BLaER1 treated with 17β-estradiol and CSF1 and Interleukin-3, amounts not matched to agents 10 nM and 100 nM (cell line): ENCODE measurements around the gene HRK.
A peak's percentile ranks its signal among the peaks of the same experiment; 100 is the strongest.

Experiments
- H3K27ac ChIP-seq, 11 experiments: shearing (Covaris generic); formaldehyde crosslinking; 2 replicates each; pipeline ENCODE4 v1.8.1; 2022
- H3K27me3 ChIP-seq, 11 experiments: shearing (Covaris generic); formaldehyde crosslinking; 2 replicates each; pipeline ENCODE4 v1.8.1; 2022
- H3K36me3 ChIP-seq, 11 experiments: shearing (Covaris generic); formaldehyde crosslinking; 2 replicates each; pipeline ENCODE4 v1.8.1; 2022
- H3K4me1 ChIP-seq, 10 experiments: shearing (Covaris generic); formaldehyde crosslinking; 2 replicates each; pipeline ENCODE4 v1.8.1; 2022
- H3K4me2 ChIP-seq, 11 experiments: shearing (Covaris generic); formaldehyde crosslinking; 2 replicates each; pipeline ENCODE4 v1.8.1; 2022
- H3K4me3 ChIP-seq, 10 experiments: shearing (Covaris generic); formaldehyde crosslinking; 2 replicates each; pipeline ENCODE4 v1.8.1; 2022
- H3K9ac ChIP-seq, 11 experiments: shearing (Covaris generic); formaldehyde crosslinking; 2 replicates each; pipeline ENCODE4 v1.8.1; 2022
- H3K9me3 ChIP-seq, 11 experiments: shearing (Covaris generic); formaldehyde crosslinking; replicated peaks in 1 of 11; 2 replicates each; pipeline ENCODE4 v1.8.1; 2022
- H4K20me1 ChIP-seq, 11 experiments: shearing (Covaris generic); formaldehyde crosslinking; 2 replicates each; pipeline ENCODE4 v1.8.1; 2022
- Cebpa-rat ChIP-seq, 11 experiments: shearing (Covaris generic); IDR thresholded peaks; 2 replicates each; pipeline ENCODE4 v1.8.1; 2022

Gene HRK

DNA sequence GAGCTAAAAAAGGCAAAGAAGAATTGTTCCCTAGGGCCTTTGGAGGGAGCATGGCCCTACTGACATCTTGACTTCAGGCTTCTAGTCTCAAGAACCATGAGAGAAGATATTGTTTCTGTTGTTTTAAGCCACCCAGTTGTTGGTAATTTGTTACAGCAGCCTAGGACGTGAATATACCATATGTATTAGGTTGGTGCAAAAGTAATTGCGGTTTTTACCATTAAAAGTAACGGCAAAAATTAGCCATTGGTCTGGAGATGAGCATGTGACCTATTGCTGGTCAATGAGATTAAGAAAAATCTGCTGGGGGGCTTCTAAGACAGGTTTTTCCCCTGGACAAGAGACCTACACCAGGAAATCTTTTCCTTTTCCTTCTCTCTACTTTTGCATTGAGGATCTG, 9.8 kb upstream of the HRK start:
- Histone ChIP-seq H3K27me3 (no peaks in the 10 kb centered on the region), H3K4me1 (peaks cover 2 to 9% (median 6%) of the 10 kb centered on the region in 10 experiments; a peak in 19 of 20 replicates), H3K9ac (no peak overlapping the region), H3K27ac (no peak overlapping the region), H3K9me3 (peaks cover 9 to 26% (median 17%) of the 10 kb centered on the region in 11 experiments; a peak in 19 of 22 replicates), H3K36me3 (no peaks in the 10 kb centered on the region), H3K4me3 (no peak overlapping the region), H3K4me2 (no peak overlapping the region), H4K20me1 (no peaks in the 10 kb centered on the region)
- no peak for TF ChIP-seq Cebpa-rat (IDR thresholded peaks at IDR 0.05)

DNA sequence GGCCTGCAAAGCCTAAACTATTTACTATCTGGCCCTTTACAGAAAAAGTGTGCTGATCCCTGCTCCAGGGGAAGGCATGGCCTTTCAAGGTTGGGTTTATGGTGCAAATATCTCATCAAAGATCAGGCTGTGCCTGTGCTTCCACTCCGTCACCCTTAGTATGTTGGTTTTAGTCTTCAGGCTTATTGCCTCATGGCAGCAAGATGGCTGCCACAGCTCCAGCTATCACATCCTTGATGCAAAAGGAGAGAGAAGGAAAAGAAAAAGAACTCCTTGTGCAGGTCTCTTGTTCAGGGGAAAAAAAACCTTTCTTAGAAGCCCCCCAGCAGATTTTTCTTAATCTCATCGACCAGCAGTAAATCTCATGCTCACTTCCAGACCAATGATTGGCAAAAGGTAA, 9.1 kb upstream of the HRK start:
- Histone ChIP-seq H4K20me1 (no peaks in the 10 kb centered on the region), H3K9ac (no peak overlapping the region), H3K4me1 (peaks cover 9 to 15% (median 13%) of the 10 kb centered on the region in 10 experiments), H3K27me3 (no peaks in the 10 kb centered on the region), H3K36me3 (no peaks in the 10 kb centered on the region), H3K4me2 (no peak overlapping the region), H3K27ac (no peak overlapping the region), H3K9me3 (peaks cover 9 to 26% (median 17%) of the 10 kb centered on the region in 11 experiments; a peak in 19 of 22 replicates), H3K4me3 (no peak overlapping the region)
- no peak for TF ChIP-seq Cebpa-rat (IDR thresholded peaks at IDR 0.05)

DNA sequence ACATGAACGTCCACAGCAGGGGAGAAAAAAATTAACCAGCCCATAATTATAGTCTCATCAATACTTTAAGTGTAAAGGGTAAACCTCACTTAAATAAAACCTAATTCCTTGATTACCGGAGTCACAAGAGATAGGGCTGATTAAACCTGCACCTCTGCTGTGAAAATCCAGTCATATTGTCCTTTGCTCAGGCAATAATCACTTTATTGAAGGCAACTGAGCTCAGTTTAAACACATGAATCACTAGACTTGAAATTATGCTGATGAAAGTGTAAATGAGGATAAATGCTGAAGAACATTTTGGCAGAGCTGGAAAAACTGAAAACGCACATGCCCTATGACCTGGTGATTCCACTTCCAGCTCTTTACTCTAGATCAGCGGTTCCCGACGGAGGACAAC, 6.7 kb upstream of the HRK start:
- Histone ChIP-seq H3K27ac (no peak overlapping the region), H4K20me1 (peaks cover 0 to under 1% (median 0%) of the 10 kb centered on the region in 11 experiments; a peak in 1 of 22 replicates), H3K4me1 (peaks cover 15 to 24% (median 20%) of the 10 kb centered on the region in 10 experiments), H3K36me3 (no peaks in the 10 kb centered on the region), H3K4me2 (no peak overlapping the region), H3K9me3 (peaks cover 9 to 26% (median 17%) of the 10 kb centered on the region in 11 experiments; a peak in 19 of 22 replicates), H3K4me3 (no peak overlapping the region), H3K27me3 (peaks cover 8 to 21% (median 15%) of the 10 kb centered on the region in 11 experiments), H3K9ac (no peak overlapping the region)
- TF ChIP-seq Cebpa-rat (IDR thresholded peaks at IDR 0.05) = no peak

DNA sequence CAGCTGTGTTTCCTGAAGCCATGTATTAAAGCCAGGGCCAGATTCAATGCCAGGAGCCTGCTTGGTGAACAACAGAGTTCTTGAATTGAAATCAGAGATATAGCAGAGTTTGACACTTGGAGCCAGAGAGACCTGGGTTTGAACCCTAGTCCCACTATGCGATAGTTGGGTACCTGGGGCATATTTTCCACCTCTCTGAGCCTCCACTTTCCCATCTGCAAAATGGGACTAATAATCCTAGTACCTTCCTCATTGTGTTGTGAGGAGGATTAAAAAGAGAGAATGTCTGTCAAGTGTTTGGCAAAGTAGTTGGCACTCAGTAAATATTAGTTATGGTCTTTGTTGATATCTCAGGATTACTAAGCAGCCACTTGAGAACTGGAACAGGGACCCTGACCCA, 6.0 kb upstream of the HRK start:
- H3K27me3 ChIP-seq = peaks cover 15 to 28% (median 21%) of the 10 kb centered on the region in 11 experiments
- no peak overlapping the region for H3K27ac ChIP-seq
- H3K9ac ChIP-seq = no peak overlapping the region
- no peaks in the 10 kb centered on the region for H3K36me3 ChIP-seq
- H3K4me3 ChIP-seq = no peak overlapping the region
- peaks cover 9 to 24% (median 17%) of the 10 kb centered on the region in 11 experiments; a peak in 19 of 22 replicates for H3K9me3 ChIP-seq
- H3K4me2 ChIP-seq = no peak overlapping the region
- no peak for TF ChIP-seq Cebpa-rat (IDR thresholded peaks at IDR 0.05)
- H3K4me1 ChIP-seq = peaks cover 15 to 24% (median 20%) of the 10 kb centered on the region in 10 experiments
- H4K20me1 ChIP-seq = peaks cover 0 to 7% (median under 1%) of the 10 kb centered on the region in 11 experiments; a peak in 5 of 22 replicates

DNA sequence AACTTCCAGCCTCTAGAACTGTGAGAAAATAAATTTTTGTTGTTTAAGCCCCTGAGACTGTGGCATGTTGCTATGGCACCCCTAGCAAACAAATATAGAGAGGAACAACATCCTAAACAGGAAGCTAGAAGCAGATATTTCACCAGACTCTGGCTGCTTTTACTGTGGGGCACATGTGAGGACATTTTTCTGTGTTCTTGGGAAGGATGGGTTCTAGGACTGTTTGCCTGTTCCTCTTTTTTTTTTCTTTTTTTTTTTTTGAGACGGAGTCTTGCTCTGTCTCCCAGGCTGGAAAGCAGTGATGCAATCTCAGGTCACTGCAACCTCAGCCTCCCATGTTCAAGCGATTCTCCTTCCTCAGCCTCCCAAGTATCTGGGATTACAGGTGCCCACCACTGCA, 4.2 kb upstream of the HRK start:
- peaks cover 32 to 45% (median 39%) of the 10 kb centered on the region in 11 experiments for H3K27me3 ChIP-seq
- H3K4me1 ChIP-seq = peaks cover 23 to 37% (median 30%) of the 10 kb centered on the region in 10 experiments
- no peaks in the 10 kb centered on the region for H3K36me3 ChIP-seq
- H4K20me1 ChIP-seq = peaks cover 0 to 21% (median 8%) of the 10 kb centered on the region in 11 experiments; a peak in 17 of 22 replicates
- H3K4me2 ChIP-seq = peak overlapping the region; percentile 43 to 74 (median 59)
- H3K27ac ChIP-seq = peak overlapping the region; percentile 41 to 83 (median 66); a peak in 19 of 22 replicates
- no peak overlapping the region for H3K4me3 ChIP-seq
- H3K9ac ChIP-seq = peak overlapping the region in 5 of 11 experiments; percentile 34 to 65 (median 46); a peak in 10 of 22 replicates
- peak; percentile 38 to 91 (median 69); a peak in 17 of 22 replicates for TF ChIP-seq Cebpa-rat (IDR thresholded peaks at IDR 0.05)
- peaks cover 0 to 9% (median 6%) of the 10 kb centered on the region in 11 experiments; a peak in 17 of 22 replicates for H3K9me3 ChIP-seq

DNA sequence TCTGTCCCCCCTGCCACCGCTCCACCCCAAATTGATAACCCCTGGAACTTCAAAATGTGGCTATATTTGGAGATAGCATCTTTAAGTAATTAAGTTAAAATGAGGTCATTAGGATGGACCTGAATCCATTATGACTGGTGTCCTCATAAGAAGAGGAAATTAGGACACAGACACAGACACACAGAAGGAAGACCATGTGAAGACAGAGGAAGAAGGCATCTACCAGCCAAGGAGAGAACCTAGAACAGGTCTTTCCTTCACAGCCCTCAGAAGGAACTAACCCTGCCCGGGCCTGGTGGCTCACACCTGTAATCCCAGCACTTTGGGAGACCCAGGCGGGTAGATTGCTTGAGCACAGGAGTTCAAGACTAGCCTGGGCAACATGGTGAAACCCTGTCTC, 3.6 kb upstream of the HRK start:
- H3K36me3 ChIP-seq = no peaks in the 10 kb centered on the region
- peaks cover 0 to 27% (median 14%) of the 10 kb centered on the region in 11 experiments; a peak in 19 of 22 replicates for H4K20me1 ChIP-seq
- H3K27me3 ChIP-seq = peaks cover 38 to 52% (median 45%) of the 10 kb centered on the region in 11 experiments
- H3K9ac ChIP-seq = peak overlapping the region in 4 of 11 experiments; percentile 10 to 64 (median 30); a peak in 4 of 22 replicates
- peak overlapping the region; percentile 24 to 68 (median 56) for H3K4me2 ChIP-seq
- no peak for TF ChIP-seq Cebpa-rat (IDR thresholded peaks at IDR 0.05)
- peaks cover 30 to 43% (median 36%) of the 10 kb centered on the region in 10 experiments for H3K4me1 ChIP-seq
- H3K4me3 ChIP-seq = no peak overlapping the region
- peak overlapping the region; percentile 42 to 83 (median 64); a peak in 18 of 22 replicates for H3K27ac ChIP-seq
- H3K9me3 ChIP-seq = peaks cover 0 to 2% (median 0%) of the 10 kb centered on the region in 11 experiments; a peak in 6 of 22 replicates

DNA sequence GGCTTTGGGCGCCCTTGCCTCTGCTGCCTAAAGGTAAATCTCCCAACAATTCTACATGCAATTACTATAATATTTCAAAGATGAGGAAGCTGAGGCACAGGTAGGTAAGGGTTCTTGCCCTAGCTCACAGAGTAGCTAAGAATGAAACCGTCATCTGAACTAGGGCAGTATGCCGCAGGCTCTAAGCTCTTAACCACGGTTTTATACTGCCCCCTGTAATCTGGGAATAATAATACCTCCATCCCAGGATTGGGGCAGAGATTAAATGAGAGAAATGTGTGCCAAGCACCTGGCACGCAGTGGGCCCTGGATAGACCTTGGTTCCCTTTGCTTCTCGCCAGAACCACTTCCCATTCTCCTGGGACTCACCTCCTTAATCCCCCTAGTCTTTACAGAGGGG, 1.5 kb upstream of the HRK start:
- Histone ChIP-seq H3K27me3 (peaks cover 59 to 73% (median 66%) of the 10 kb centered on the region in 11 experiments), H3K4me3 (no peak overlapping the region), H3K9me3 (no peaks in the 10 kb centered on the region), H3K27ac (no peak overlapping the region), H4K20me1 (peaks cover 0 to 41% (median 32%) of the 10 kb centered on the region in 11 experiments; a peak in 19 of 22 replicates), H3K36me3 (no peaks in the 10 kb centered on the region), H3K9ac (no peak overlapping the region), H3K4me1 (peaks cover 48 to 62% (median 53%) of the 10 kb centered on the region in 10 experiments), H3K4me2 (no peak overlapping the region)
- TF ChIP-seq Cebpa-rat (IDR thresholded peaks at IDR 0.05) = no peak

DNA sequence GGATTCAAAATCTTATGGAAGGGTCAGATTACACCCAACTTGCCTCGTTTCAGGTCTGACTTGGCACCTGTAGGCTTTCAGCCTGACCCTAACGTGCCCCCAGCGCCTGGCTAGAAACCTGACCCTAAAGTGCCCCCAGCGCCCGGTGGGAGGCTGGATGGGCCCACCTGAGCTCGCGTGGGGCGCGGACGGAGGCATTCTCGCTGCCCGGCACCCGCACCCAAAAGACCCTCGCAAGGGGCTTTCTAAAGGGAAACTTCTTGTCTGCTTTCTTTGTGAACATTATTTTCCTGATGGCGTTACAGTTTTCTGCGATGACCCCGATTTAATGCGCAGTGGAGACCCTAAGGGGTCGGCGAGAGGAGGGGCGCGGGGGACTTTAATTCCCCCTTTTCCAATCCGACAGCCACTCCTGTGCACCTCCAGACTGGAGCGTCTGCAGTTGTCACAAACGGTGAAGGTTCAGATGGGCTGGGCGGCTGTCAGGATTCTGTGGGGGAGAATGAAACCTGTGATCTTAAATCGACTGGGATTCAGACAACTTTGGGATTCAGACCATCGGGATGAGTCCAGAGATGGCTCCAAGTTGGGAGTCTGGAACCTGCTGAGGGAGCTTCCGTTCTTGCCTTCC, 751 bp upstream of the HRK start:
- peaks cover 67 to 80% (median 74%) of the 10 kb centered on the region in 11 experiments for H3K27me3 ChIP-seq
- peak overlapping the region; percentile 49 to 73 (median 62); a peak in 19 of 20 replicates for H3K4me3 ChIP-seq
- peak overlapping the region; percentile 93 to 99 (median 97) for H3K4me2 ChIP-seq
- H3K9ac ChIP-seq = peak overlapping the region in 6 of 11 experiments; percentile 41 to 59 (median 52); a peak in 7 of 22 replicates
- peaks cover 0 to 41% (median 32%) of the 10 kb centered on the region in 11 experiments; a peak in 19 of 22 replicates for H4K20me1 ChIP-seq
- TF ChIP-seq Cebpa-rat (IDR thresholded peaks at IDR 0.05) = no peak
- no peak overlapping the region; a peak in 1 of 22 replicates for H3K27ac ChIP-seq
- H3K9me3 ChIP-seq = no peaks in the 10 kb centered on the region
- H3K36me3 ChIP-seq = no peaks in the 10 kb centered on the region
- H3K4me1 ChIP-seq = peaks cover 48 to 62% (median 53%) of the 10 kb centered on the region in 10 experiments

DNA sequence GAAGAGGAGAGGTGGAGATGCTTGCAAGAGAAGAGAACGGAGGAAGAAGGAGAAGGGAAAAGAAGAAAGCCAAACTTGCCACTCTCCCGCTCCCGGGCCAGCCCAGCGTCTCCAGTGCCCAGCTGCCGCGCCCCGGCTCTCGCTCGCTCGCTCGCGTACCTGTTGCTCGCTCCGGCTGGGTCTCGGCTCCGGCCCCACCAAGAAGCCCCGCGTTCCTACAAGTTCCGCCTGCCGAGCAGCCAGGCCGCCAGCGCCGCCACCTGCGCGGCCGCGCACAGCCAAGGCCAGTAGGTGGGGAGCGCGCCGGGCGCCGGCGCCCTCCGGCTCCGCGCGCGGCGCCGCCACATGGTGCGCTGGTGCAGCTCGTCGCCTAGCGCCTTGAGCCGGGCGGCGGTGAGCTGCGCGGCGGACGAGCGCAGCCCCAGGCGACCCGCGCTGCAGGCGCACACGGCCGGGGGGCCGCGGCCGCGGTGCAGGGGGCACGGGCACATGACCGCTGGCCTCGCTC, 370 bp downstream of the HRK start:
- Histone ChIP-seq H3K27me3 (peaks cover 71 to 92% (median 82%) of the 10 kb centered on the region in 11 experiments), H3K4me2 (peak overlapping the region; percentile 93 to 99 (median 97)), H3K9ac (peak overlapping the region in 10 of 11 experiments; percentile 19 to 71 (median 53); a peak in 14 of 22 replicates), H3K9me3 (no peaks in the 10 kb centered on the region), H3K27ac (peak overlapping the region in 3 of 11 experiments; percentile 28 to 41 (median 37); a peak in 3 of 22 replicates), H3K4me1 (peaks cover 40 to 53% (median 48%) of the 10 kb centered on the region in 10 experiments), H3K4me3 (peak overlapping the region; percentile 49 to 73 (median 62)), H4K20me1 (peaks cover 0 to 45% (median 32%) of the 10 kb centered on the region in 11 experiments; a peak in 19 of 22 replicates), H3K36me3 (no peaks in the 10 kb centered on the region)
- no peak for TF ChIP-seq Cebpa-rat (IDR thresholded peaks at IDR 0.05)
